H9 (cell line): Measurements from ENCODE around the gene ADCY4. TPM values are rescaled to one million over a fixed set of nuclear protein-coding genes. Genes with fewer than 3 reads are reported as not detected.
A peak's percentile ranks its signal among the peaks of the same experiment; 100 is the strongest.

Experiments used
- DNase-seq: peaks from one replicate; pipeline ENCODE4 v3.0.0-alpha.2; 2017
- H2AFZ ChIP-seq: one replicate; pipeline ENCODE4 v1.6.1; 2013; ENCODE audit warnings: mild to moderate bottlenecking, low read length, control low read depth, moderate library complexity
- H2AK5ac ChIP-seq: 2 replicates; pipeline ENCODE4 v1.6.1; 2013; ENCODE audit warnings: low read length, control low read depth, mixed read lengths; ENCODE audit not compliant: insufficient read length
- H2BK120ac ChIP-seq: one replicate; pipeline ENCODE4 v1.6.1; 2013; ENCODE audit warnings: low read depth, mild to moderate bottlenecking, low read length, control low read depth, inconsistent platforms; ENCODE audit not compliant: poor library complexity, severe bottlenecking
- H2BK12ac ChIP-seq: 2 replicates; pipeline ENCODE4 v1.6.1; 2013; ENCODE audit warnings: low read length, control low read depth, mixed read lengths, low read depth; ENCODE audit not compliant: insufficient read length
- H2BK15ac ChIP-seq: 2 replicates; pipeline ENCODE4 v1.6.1; 2013; ENCODE audit warnings: low read depth, low read length, control low read depth
- H2BK20ac ChIP-seq: one replicate; pipeline ENCODE4 v1.6.1; 2013; ENCODE audit warnings: low read depth, mild to moderate bottlenecking, low read length, control low read depth, inconsistent platforms; ENCODE audit not compliant: poor library complexity, severe bottlenecking
- H2BK5ac ChIP-seq: 2 replicates; pipeline ENCODE4 v1.6.1; 2013; ENCODE audit warnings: low read length, control low read depth, mixed read lengths; ENCODE audit not compliant: insufficient read length
- H3K14ac ChIP-seq: 2 replicates; pipeline ENCODE4 v1.6.1; 2013; ENCODE audit warnings: low read length, control low read depth; ENCODE audit not compliant: insufficient read depth
- H3K18ac ChIP-seq: 2 replicates; pipeline ENCODE4 v1.6.1; 2013; ENCODE audit warnings: low read depth, mild to moderate bottlenecking, mixed read lengths, low read length, control low read depth; ENCODE audit not compliant: insufficient read length
- H3K23ac ChIP-seq: 2 replicates; pipeline ENCODE4 v1.6.1; 2013; ENCODE audit warnings: low read length, control low read depth, mixed read lengths, low read depth; ENCODE audit not compliant: insufficient read length
- H3K23me2 ChIP-seq: 2 replicates; pipeline ENCODE4 v1.6.1; 2013; ENCODE audit warnings: low read depth, mild to moderate bottlenecking, mixed read lengths, low read length, control low read depth; ENCODE audit not compliant: insufficient read length, poor library complexity, severe bottlenecking
- H3K27ac ChIP-seq: 2 replicates; pipeline ENCODE4 v1.5.1; 2013; ENCODE audit warnings: low read length, control low read depth, mixed read lengths, low read depth; ENCODE audit not compliant: insufficient read length
- H3K27me3 ChIP-seq: 2 replicates; pipeline ENCODE4 v1.6.1; 2013; ENCODE audit warnings: low read length, control low read depth, inconsistent platforms; ENCODE audit not compliant: insufficient read depth
- H3K4ac ChIP-seq: 2 replicates; pipeline ENCODE4 v1.6.1; 2013; ENCODE audit warnings: low read depth, mild to moderate bottlenecking, control low read depth, inconsistent platforms, low read length, moderate library complexity
- H3K4me1 ChIP-seq: 2 replicates; pipeline ENCODE4 v1.6.1; 2013; ENCODE audit warnings: low read length, control low read depth, inconsistent platforms; ENCODE audit not compliant: insufficient read depth
- H3K4me2 ChIP-seq: 2 replicates; pipeline ENCODE4 v1.6.1; 2013; ENCODE audit warnings: low read length, control low read depth, mixed read lengths; ENCODE audit not compliant: insufficient read length, insufficient read depth
- H3K56ac ChIP-seq: 2 replicates; pipeline ENCODE4 v1.6.1; 2013; ENCODE audit warnings: low read depth, mild to moderate bottlenecking, mixed read lengths, low read length, control low read depth; ENCODE audit not compliant: insufficient read length
- H3K79me1 ChIP-seq: 2 replicates; pipeline ENCODE4 v1.6.1; 2013; ENCODE audit warnings: low read depth, mild to moderate bottlenecking, moderate library complexity, low read length, control low read depth, inconsistent platforms; ENCODE audit not compliant: insufficient read depth, poor library complexity, severe bottlenecking
- H3K79me2 ChIP-seq: 2 replicates; pipeline ENCODE4 v1.6.1; 2013; ENCODE audit warnings: low read length, control low read depth, inconsistent platforms; ENCODE audit not compliant: insufficient read depth
- H3K9ac ChIP-seq: 2 replicates; pipeline ENCODE4 v1.6.1; 2013; ENCODE audit warnings: low read length, control low read depth, mixed read lengths; ENCODE audit not compliant: insufficient read length; ENCODE audit errors: extremely low read depth
- H3K9me3 ChIP-seq: one replicate; pipeline ENCODE4 v1.6.1; 2013; ENCODE audit warnings: low read depth, low read length, inconsistent platforms; ENCODE audit not compliant: control insufficient read depth
- H3T11ph ChIP-seq: one replicate; pipeline ENCODE4 v1.6.1; 2013; ENCODE audit warnings: mild to moderate bottlenecking, low read length, control low read depth, inconsistent platforms
- H4K20me1 ChIP-seq: one replicate; pipeline ENCODE4 v1.6.1; 2013; ENCODE audit not compliant: control insufficient read depth, insufficient read length, insufficient read depth
- H4K5ac ChIP-seq: 2 replicates; pipeline ENCODE4 v1.6.1; 2013; ENCODE audit warnings: low read depth, mild to moderate bottlenecking, mixed read lengths, low read length, control low read depth; ENCODE audit not compliant: insufficient read length
- H4K8ac ChIP-seq: replicated peaks from 2 replicates; pipeline ENCODE4 v1.6.1; 2013; ENCODE audit warnings: low read length, control low read depth, mixed read lengths, low read depth; ENCODE audit not compliant: insufficient read length
- H4K91ac ChIP-seq: 2 replicates; pipeline ENCODE4 v1.6.1; 2013; ENCODE audit warnings: low read depth, mild to moderate bottlenecking, moderate library complexity, mixed read lengths, low read length, control low read depth; ENCODE audit not compliant: insufficient read length
- H3K27ac Mint-ChIP-seq, 3 experiments: 2 replicates in 2 of 3; 3 replicates in 1 of 3; pipeline ENCODE4 v1.8.0; 2020 to 2021; ENCODE audit warnings: mixed read lengths in 3 of 3, mild to moderate bottlenecking in 1 of 3, moderate library complexity in 1 of 3
- H3K27me3 Mint-ChIP-seq: 2 replicates; pipeline ENCODE4 v1.8.0; 2021; ENCODE audit warnings: low read depth, mild to moderate bottlenecking, moderate library complexity, mixed read lengths
- H3K36me3 Mint-ChIP-seq, 3 experiments: 2 replicates in 2 of 3; 3 replicates in 1 of 3; pipeline ENCODE4 v1.8.0; 2020 to 2021; ENCODE audit warnings: low read depth in 3 of 3, mixed read lengths in 3 of 3; ENCODE audit not compliant: insufficient read depth in 1 of 3
- H3K4me1 Mint-ChIP-seq, 2 experiments: 2 replicates each; pipeline ENCODE4 v1.8.0; 2020; ENCODE audit warnings: mixed read lengths in 2 of 2
- H3K4me3 Mint-ChIP-seq, 2 experiments: 2 replicates in 1 of 2; 3 replicates in 1 of 2; pipeline ENCODE4 v1.8.0; 2020 to 2021; ENCODE audit warnings: mild to moderate bottlenecking in 2 of 2, mixed read lengths in 2 of 2, moderate library complexity in 1 of 2
- H3K9me3 Mint-ChIP-seq, 2 experiments: 2 replicates in 1 of 2; 3 replicates in 1 of 2; pipeline ENCODE4 v1.8.0; 2020; ENCODE audit warnings: mild to moderate bottlenecking in 2 of 2, mixed read lengths in 2 of 2, moderate library complexity in 1 of 2
- CTCF ChIP-seq: fragments of 200-600 bp; sonication (generic); conservative IDR thresholded peaks from 3 replicates; pipeline ENCODE4 v1.8.0; 2021; ENCODE audit warnings: antibody characterized with exemption, mild to moderate bottlenecking
- WGBS: extraction: QIAGEN DNeasy Blood & Tissue Kit; methylation state at CpG from one replicate; pipeline ENCODE4 v1.1.7; 2013; ENCODE audit warnings: missing lambda C conversion rate, low lambda C conversion rate, mixed read lengths; ENCODE audit not compliant: insufficient read length; ENCODE audit errors: extremely low coverage; 5-methylcytosine and 5-hydroxymethylcytosine counted together
- total RNA-seq: library from RNA; stranded (reverse); gene quantifications from 2 replicates; pipeline ENCODE4 v1.2.1, GENCODE V29; 2021

ADCY4 gene
- total RNA-seq, 1 experiment from 2014 or later: 0.09 TPM

GRCh38 chr14:24377657-24378056, 42.8 kb upstream of the ADCY4 start:
- no peak overlapping the region for H3K14ac ChIP-seq
- H3K18ac ChIP-seq: no peak overlapping the region
- H2AFZ ChIP-seq: no peak overlapping the region
- Mint-ChIP-seq H3K27me3 (no peaks in the 10 kb centered on the region; the same call in 1 of the 2 replicates), H3K9me3 (no peaks in the 10 kb centered on the region), H3K4me1 (peaks cover 37 to 46% of the 10 kb centered on the region in 2 experiments), H3K27ac (no peak overlapping the region), H3K36me3 (peaks cover 10 to 27% (median 17%) of the 10 kb centered on the region in 3 experiments), H3K4me3 (no peak overlapping the region)
- H2BK12ac ChIP-seq: no peak overlapping the region
- no CpG with 5 or more reads among the region's 2 CpGs for WGBS
- H3K4me2 ChIP-seq: no peak overlapping the region
- no peaks in the 10 kb centered on the region for H3K9me3 ChIP-seq
- peaks cover 3% of the 10 kb centered on the region for H3K4me1 ChIP-seq
- no peak overlapping the region for H3T11ph ChIP-seq
- no peak overlapping the region for H3K9ac ChIP-seq
- no peak overlapping the region for H2BK15ac ChIP-seq
- H4K20me1 ChIP-seq: no peaks in the 10 kb centered on the region
- no peak overlapping the region for H3K23ac ChIP-seq
- no peak overlapping the region for H4K8ac ChIP-seq
- H3K27ac ChIP-seq: no peak overlapping the region
- peak; percentile 73 for DNase-seq
- no peaks in the 10 kb centered on the region for H3K27me3 ChIP-seq
- no peak overlapping the region for H2BK20ac ChIP-seq
- no peak overlapping the region for H2BK120ac ChIP-seq
- H3K79me2 ChIP-seq: no peaks in the 10 kb centered on the region
- TF ChIP-seq CTCF: no peak
- no peak overlapping the region for H3K4ac ChIP-seq
- no peak overlapping the region for H2AK5ac ChIP-seq
- H4K5ac ChIP-seq: no peak overlapping the region
- no peaks in the 10 kb centered on the region for H3K23me2 ChIP-seq
- H4K91ac ChIP-seq: no peak overlapping the region
- H3K56ac ChIP-seq: no peak overlapping the region
- H2BK5ac ChIP-seq: no peak overlapping the region
- H3K79me1 ChIP-seq: no peaks in the 10 kb centered on the region
